Astrocyte (in vitro differentiated cells and primary cell): ENCODE measurements around the gene FGF23. TPM values are rescaled to one million over a fixed set of nuclear protein-coding genes. Genes with fewer than 3 reads are reported as not detected.

Experiments used
- DNase-seq: peaks from one replicate; pipeline ENCODE4 v3.0.0-alpha.2; 2010; ENCODE audit warnings: low read depth
- FAIRE-seq: peaks from 2 replicates; lab custom pipeline; 2011; peaks lifted over from hg19 to GRCh38; lab: Jason Lieb, UNC
- H2AFZ ChIP-seq: 2 replicates; pipeline ENCODE4 v1.6.0; 2012; ENCODE audit warnings: low read depth, low read length, inconsistent platforms
- H3K27ac ChIP-seq: 2 replicates; pipeline ENCODE4 v1.5.1; 2011; ENCODE audit warnings: low read depth, low read length, inconsistent platforms
- H3K27me3 ChIP-seq: 2 replicates; pipeline ENCODE4 v1.6.0; 2011; ENCODE audit warnings: low read length, inconsistent platforms; ENCODE audit not compliant: insufficient read depth
- H3K36me3 ChIP-seq: 2 replicates; pipeline ENCODE4 v1.5.1; 2011; ENCODE audit warnings: low read length, inconsistent platforms; ENCODE audit not compliant: insufficient read depth
- H3K4me1 ChIP-seq: 2 replicates; pipeline ENCODE4 v1.5.1; 2011; ENCODE audit warnings: low read length, inconsistent platforms; ENCODE audit not compliant: insufficient read depth
- H3K4me2 ChIP-seq: 2 replicates; pipeline ENCODE4 v1.6.0; 2012; ENCODE audit warnings: low read length, inconsistent platforms
- H3K4me3 ChIP-seq: 2 replicates; pipeline ENCODE4 v1.5.1; 2011; ENCODE audit warnings: low read depth, mild to moderate bottlenecking, low read length, inconsistent platforms; ENCODE audit not compliant: insufficient read depth
- H3K79me2 ChIP-seq: 2 replicates; pipeline ENCODE4 v1.6.0; 2012; ENCODE audit warnings: mild to moderate bottlenecking, low read length, inconsistent platforms; ENCODE audit not compliant: insufficient read depth
- H3K9ac ChIP-seq: 2 replicates; pipeline ENCODE4 v1.6.0; 2012; ENCODE audit warnings: mild to moderate bottlenecking, low read length, inconsistent platforms
- H3K9me3 ChIP-seq: 2 replicates; pipeline ENCODE4 v1.5.1; 2012; ENCODE audit warnings: low read depth, mild to moderate bottlenecking, low read length, inconsistent platforms; ENCODE audit not compliant: insufficient read depth
- H4K20me1 ChIP-seq: 2 replicates; pipeline ENCODE4 v1.6.0; 2012; ENCODE audit warnings: low read length, inconsistent platforms; ENCODE audit not compliant: insufficient read depth
- H3K27ac Mint-ChIP-seq: one replicate; pipeline ENCODE4 v1.8.0; 2021; ENCODE audit warnings: mild to moderate bottlenecking, mixed read lengths; ENCODE audit not compliant: unreplicated experiment
- H3K27me3 Mint-ChIP-seq: one replicate; pipeline ENCODE4 v1.8.0; 2021; ENCODE audit warnings: low read depth, mixed read lengths; ENCODE audit not compliant: unreplicated experiment
- H3K36me3 Mint-ChIP-seq: one replicate; pipeline ENCODE4 v1.8.0; 2021; ENCODE audit warnings: low read depth, mixed read lengths; ENCODE audit not compliant: unreplicated experiment
- H3K4me1 Mint-ChIP-seq: one replicate; pipeline ENCODE4 v1.8.0; 2021; ENCODE audit warnings: low read depth, mixed read lengths; ENCODE audit not compliant: unreplicated experiment
- H3K4me3 Mint-ChIP-seq: one replicate; pipeline ENCODE4 v1.8.0; 2021; ENCODE audit warnings: mild to moderate bottlenecking, moderate library complexity, mixed read lengths; ENCODE audit not compliant: unreplicated experiment
- H3K9me3 Mint-ChIP-seq: one replicate; pipeline ENCODE4 v1.8.0; 2021; ENCODE audit warnings: mild to moderate bottlenecking, mixed read lengths; ENCODE audit not compliant: unreplicated experiment
- CTCF ChIP-seq: IDR thresholded peaks from 2 replicates; pipeline ENCODE4 v1.5.1; 2011; ENCODE audit warnings: low read depth, mild to moderate bottlenecking, inconsistent platforms, low read length, moderate library complexity; ENCODE audit not compliant: insufficient read depth
- EZH2 ChIP-seq: IDR thresholded peaks from 2 replicates; pipeline ENCODE4 v1.6.1; 2012; ENCODE audit warnings: mild to moderate bottlenecking, low read length, inconsistent platforms; ENCODE audit not compliant: insufficient read depth
- total RNA-seq: library from RNA; stranded (reverse); gene quantifications from 2 replicates; pipeline ENCODE4 v1.2.1, GENCODE V29; 2021

Gene FGF23
- total RNA-seq, 1 donor from 2014 or later, result not detected

DNA sequence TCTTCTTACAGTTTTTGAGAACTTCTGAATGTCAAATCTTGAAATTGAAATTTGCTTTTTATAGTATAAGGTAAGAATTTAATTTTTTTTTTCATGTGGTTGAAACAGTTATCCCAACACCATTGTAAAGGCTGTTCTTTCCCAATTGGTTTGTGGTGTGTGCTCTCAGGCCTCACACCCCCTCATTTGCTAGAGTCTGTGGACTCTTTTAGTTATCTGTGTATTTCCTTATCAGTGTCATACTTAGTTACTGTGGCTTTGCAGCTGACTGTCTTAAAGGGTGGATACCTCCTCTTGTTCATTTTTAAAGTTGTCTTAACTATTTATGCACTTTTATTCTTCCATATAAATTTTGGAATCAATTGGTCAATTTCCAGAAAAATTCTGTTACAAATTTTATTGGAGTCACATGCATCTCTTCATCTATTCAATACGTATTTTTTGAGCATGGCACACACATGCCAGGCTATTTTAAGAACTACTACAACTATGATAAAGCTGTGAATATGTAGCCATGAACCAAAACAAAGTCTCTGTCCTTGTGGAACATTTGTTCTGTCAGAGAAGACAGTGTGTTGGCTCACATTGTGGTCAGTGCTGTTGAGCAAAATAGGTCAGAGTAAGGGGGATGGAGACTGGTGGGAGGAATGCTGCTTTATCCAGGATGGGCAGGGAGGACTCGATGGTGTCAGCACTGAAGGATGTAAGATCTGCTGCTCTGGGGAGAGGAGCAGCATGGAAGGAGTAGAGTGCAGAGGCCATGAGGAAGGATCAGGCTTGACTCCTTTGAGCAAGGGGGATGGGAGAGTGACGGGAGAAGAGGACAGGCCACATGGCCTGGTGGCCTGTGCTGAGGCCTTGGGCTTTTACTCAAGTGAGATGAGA, 24.1 kb downstream of the FGF23 start:
- no peaks in the 10 kb centered on the region for H3K27me3 Mint-ChIP-seq
- Histone ChIP-seq H3K4me1 (no peaks in the 10 kb centered on the region), H3K4me2 (no peak overlapping the region), H3K9ac (no peak overlapping the region), H3K36me3 (peaks cover 17% of the 10 kb centered on the region), H3K79me2 (no peaks in the 10 kb centered on the region), H3K4me3 (no peak overlapping the region), H2AFZ (no peak overlapping the region), H3K27me3 (no peaks in the 10 kb centered on the region), H4K20me1 (no peaks in the 10 kb centered on the region), H3K27ac (no peak overlapping the region), H3K9me3 (no peaks in the 10 kb centered on the region)
- TF ChIP-seq CTCF (no peak), EZH2 (no peak)
- H3K4me1 Mint-ChIP-seq, result peaks cover 10% of the 10 kb centered on the region
- DNase-seq, result no peak
- peaks cover 17% of the 10 kb centered on the region for H3K36me3 Mint-ChIP-seq
- H3K27ac Mint-ChIP-seq, result no peak overlapping the region
- H3K4me3 Mint-ChIP-seq, result peak overlapping the region; percentile 1
- no peak for FAIRE-seq
- H3K9me3 Mint-ChIP-seq, result peaks cover 3% of the 10 kb centered on the region

- Mint-ChIP-seq H3K4me3 (no peak overlapping the region), H3K27me3 (no peaks in the 10 kb centered on the region), H3K36me3 (peaks cover 19% of the 10 kb centered on the region), H3K9me3 (peaks cover 3% of the 10 kb centered on the region), H3K4me1 (peaks cover 10% of the 10 kb centered on the region), H3K27ac (no peak overlapping the region)
- H3K4me1 ChIP-seq, result no peaks in the 10 kb centered on the region
- DNase-seq (no peak), FAIRE-seq (no peak)
- H3K4me2 ChIP-seq, result no peak overlapping the region
- no peak overlapping the region for H3K9ac ChIP-seq
- H2AFZ ChIP-seq, result no peak overlapping the region
- H3K79me2 ChIP-seq, result no peaks in the 10 kb centered on the region
- no peaks in the 10 kb centered on the region for H3K27me3 ChIP-seq
- H3K27ac ChIP-seq, result no peak overlapping the region
- H4K20me1 ChIP-seq, result no peaks in the 10 kb centered on the region
- H3K36me3 ChIP-seq, result peaks cover 20% of the 10 kb centered on the region
- H3K9me3 ChIP-seq, result no peaks in the 10 kb centered on the region
- TF ChIP-seq EZH2, result no peak
- peak; percentile 16 for TF ChIP-seq CTCF
- no peak overlapping the region for H3K4me3 ChIP-seq
These were observed 25.7 kb downstream of the FGF23 start for GRCh38 chr12:4353785-4354208.

GRCh38 chr12:4346931-4347330, 32.6 kb downstream of the FGF23 start:
- no peak overlapping the region for H3K27ac Mint-ChIP-seq
- no peak for TF ChIP-seq CTCF
- TF ChIP-seq EZH2, result no peak
- no peak overlapping the region for H3K27ac ChIP-seq
- peaks cover 3% of the 10 kb centered on the region for H3K4me1 Mint-ChIP-seq
- peaks cover 17% of the 10 kb centered on the region for H3K9me3 Mint-ChIP-seq
- H2AFZ ChIP-seq, result no peak overlapping the region
- no peaks in the 10 kb centered on the region for H3K9me3 ChIP-seq
- DNase-seq (no peak), FAIRE-seq (no peak)
- no peaks in the 10 kb centered on the region for H3K27me3 ChIP-seq
- H3K36me3 ChIP-seq, result peaks cover 11% of the 10 kb centered on the region
- H4K20me1 ChIP-seq, result no peaks in the 10 kb centered on the region
- peaks cover 50% of the 10 kb centered on the region for H3K36me3 Mint-ChIP-seq
- no peaks in the 10 kb centered on the region for H3K4me1 ChIP-seq
- H3K27me3 Mint-ChIP-seq, result no peaks in the 10 kb centered on the region
- H3K79me2 ChIP-seq, result no peaks in the 10 kb centered on the region
- no peak overlapping the region for H3K4me3 ChIP-seq
- H3K9ac ChIP-seq, result no peak overlapping the region
- H3K4me2 ChIP-seq, result no peak overlapping the region
- H3K4me3 Mint-ChIP-seq, result no peak overlapping the region
